Activated effector memory CD4-positive, alpha-beta T cell treated with Interleukin-2 at 50 U/mL for 16 hours (primary cell): ENCODE data around the gene COL1A1.

Experiments
- DNase-seq: peaks from one replicate; pipeline ENCODE4 v3.0.0-alpha.2; 2020

Gene COL1A1

GRCh38 chr17:50213026-50214022 lies 11.9 kb upstream of the COL1A1 start:
- peak; percentile 10 for DNase-seq

GRCh38 chr17:50212121-50212843 lies 10.9 kb upstream of the COL1A1 start:
- DNase-seq = no peak

- no peak for DNase-seq
Observed at GRCh38 chr17:50211249-50212120, 10.1 kb upstream of the COL1A1 start.

- no peak for DNase-seq
Observed at GRCh38 chr17:50210240-50211225, 9.1 kb upstream of the COL1A1 start.

- DNase-seq = no peak
Observed at GRCh38 chr17:50209472-50210239, 8.2 kb upstream of the COL1A1 start.

GRCh38 chr17:50209133-50209471 lies 7.7 kb upstream of the COL1A1 start:
- no peak for DNase-seq

- no peak for DNase-seq
Observed at GRCh38 chr17:50208611-50209061, 7.2 kb upstream of the COL1A1 start.

- no peak for DNase-seq
Observed at GRCh38 chr17:50207792-50208567, 6.5 kb upstream of the COL1A1 start.

GRCh38 chr17:50207315-50207714 lies 5.9 kb upstream of the COL1A1 start:
- no peak for DNase-seq

- no peak for DNase-seq
Observed at GRCh38 chr17:50206604-50207293, 5.3 kb upstream of the COL1A1 start.

- DNase-seq = no peak
Observed at GRCh38 chr17:50205963-50206505, 4.6 kb upstream of the COL1A1 start.

GRCh38 chr17:50205111-50205962 lies 3.9 kb upstream of the COL1A1 start:
- DNase-seq = no peak

GRCh38 chr17:50204431-50204830 lies 3.0 kb upstream of the COL1A1 start:
- DNase-seq = no peak

- no peak for DNase-seq
Observed at GRCh38 chr17:50203604-50204345, 2.3 kb upstream of the COL1A1 start.

- no peak for DNase-seq
Observed at GRCh38 chr17:50203086-50203485, 1.7 kb upstream of the COL1A1 start.

- DNase-seq = peak; percentile 72
Observed at GRCh38 chr17:50200457-50201275, 765 bp downstream of the COL1A1 start.
